HG03064 (cell line): ENCODE data around the gene SLC34A2.
"Not testable (repeated sequence)": the region's sequence is repeated elsewhere in the genome, so short reads cannot be mapped to it uniquely, and the experiment has no call there.

Experiments used
- ATAC-seq: cut with Tn5 transposase; IDR thresholded peaks from one replicate; pipeline ENCODE4 v1.9.1; 2021; ENCODE audit warnings: low read depth; ENCODE audit not compliant: unreplicated experiment

The SLC34A2 gene

GRCh38 chr4:25654971-25655963, at the start of gene SLC34A2:
TSS of gene SLC34A2 (plus strand) at chr4:25655851. CDS start at chr4:25662501, 6,650 bp downstream.
- no peak for ATAC-seq

- ATAC-seq = no peak
Observed at GRCh38 chr4:25608644-25609043, 47.0 kb upstream of the SLC34A2 start.

GRCh38 chr4:25609976-25610375, 45.7 kb upstream of the SLC34A2 start:
- ATAC-seq = no peak

GRCh38 chr4:25613613-25614012, 42.0 kb upstream of the SLC34A2 start:
- not testable (repeated sequence) for ATAC-seq

GRCh38 chr4:25614807-25615206, 40.8 kb upstream of the SLC34A2 start:
- no peak for ATAC-seq

GRCh38 chr4:25621027-25621930, 34.4 kb upstream of the SLC34A2 start:
- ATAC-seq = no peak

- ATAC-seq = no peak
Observed at GRCh38 chr4:25624616-25625015, 31.0 kb upstream of the SLC34A2 start.

GRCh38 chr4:25628451-25628850, 27.2 kb upstream of the SLC34A2 start:
- ATAC-seq = no peak

- no peak for ATAC-seq
Observed at GRCh38 chr4:25632135-25632534, 23.5 kb upstream of the SLC34A2 start.

GRCh38 chr4:25633541-25633940, 22.1 kb upstream of the SLC34A2 start:
- ATAC-seq = no peak

- ATAC-seq = no peak
Observed at GRCh38 chr4:25635501-25635900, 20.1 kb upstream of the SLC34A2 start.

GRCh38 chr4:25637581-25638220, 17.9 kb upstream of the SLC34A2 start:
- no peak for ATAC-seq

- no peak for ATAC-seq
Observed at GRCh38 chr4:25638221-25638601, 17.4 kb upstream of the SLC34A2 start.

- ATAC-seq = no peak
Observed at GRCh38 chr4:25638806-25639205, 16.8 kb upstream of the SLC34A2 start.

- no peak for ATAC-seq
Observed at GRCh38 chr4:25650311-25650710, 5.3 kb upstream of the SLC34A2 start.

- ATAC-seq = no peak
Observed at GRCh38 chr4:25651682-25652081, 4.0 kb upstream of the SLC34A2 start.

- ATAC-seq = no peak
Observed at GRCh38 chr4:25654031-25654970, 1.4 kb upstream of the SLC34A2 start.

- ATAC-seq = no peak
Observed at GRCh38 chr4:25656031-25656430, 380 bp downstream of the SLC34A2 start.

GRCh38 chr4:25658357-25658771, 2.7 kb downstream of the SLC34A2 start:
- ATAC-seq = no peak

- no peak for ATAC-seq
Observed at GRCh38 chr4:25658777-25659176, 3.1 kb downstream of the SLC34A2 start.
